ENCODE results near the gene ZDHHC20. TPM values are rescaled to one million over a fixed set of nuclear protein-coding genes. Genes with fewer than 3 reads are reported as not detected.

ZDHHC20 gene
- total RNA-seq, 1 donor from 2014 or later = 64.7 TPM

Other genes with a start within 250 kb of the ZDHHC20 start
- 34.2 and 35.0 TPM in 2 replicates for gene MICU2, start 144.9 kb upstream of the ZDHHC20 start, total RNA-seq
- gene FGF9, start 211.8 kb upstream of the ZDHHC20 start, total RNA-seq = 0.40 and 0.54 TPM in 2 replicates